Measurements from ENCODE around the gene MORN4. TPM values are rescaled to one million over a fixed set of nuclear protein-coding genes. Genes with fewer than 3 reads are reported as not detected.
"Not testable (repeated sequence)": the region's sequence is repeated elsewhere in the genome, so short reads cannot be mapped to it uniquely, and the experiment has no call there.

The MORN4 gene
- total RNA-seq, 6 experiments from 2014 or later, result 0.69 to 3.9 (median 1.6) TPM

DNA sequence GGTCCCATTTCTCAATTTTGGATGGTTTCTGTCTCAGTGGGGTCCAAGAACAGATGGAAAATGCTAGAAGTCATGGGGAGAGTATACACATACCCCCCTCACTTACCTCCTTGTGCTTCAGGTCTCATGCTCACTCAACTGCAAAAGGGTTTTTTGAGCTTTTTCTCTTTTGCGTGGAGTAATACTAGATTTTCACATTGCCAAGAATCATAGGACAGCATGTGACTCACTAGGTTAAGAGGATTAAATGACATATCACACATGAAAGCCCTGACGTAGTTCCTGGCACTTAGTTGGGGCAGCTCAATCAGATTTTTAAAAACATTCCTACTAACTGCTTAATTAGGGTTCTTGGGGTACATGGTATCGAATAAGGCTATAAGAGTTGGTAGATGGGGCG lies 11.6 kb upstream of the MORN4 start:
- intact Hi-C loops (cut with DNase I), result no loop called here
- Histone ChIP-seq H3K4me1 (peaks cover 0 to 11% (median 6%) of the 10 kb centered on the region in 4 donors), H3K36me3 (peaks cover 0 to 6% (median 0%) of the 10 kb centered on the region in 4 donors), H3K4me3 (no peak overlapping the region), H3K9me3 (no peaks in the 10 kb centered on the region), H3K27me3 (no peaks in the 10 kb centered on the region), H3K27ac (no peak overlapping the region)
- 87% methylated on average over 4 of the region's 4 CpGs for WGBS (ENCODE audit: insufficient coverage, low coverage, low lambda C conversion rate, missing lambda C conversion rate)
- TF ChIP-seq POLR2A (IDR thresholded peaks at IDR 0.05) (no peak), CTCF (IDR thresholded peaks at IDR 0.05) (no peak)
- ATAC-seq (no peak), DNase-seq (no peak)

- Histone ChIP-seq H3K9me3 (no peaks in the 10 kb centered on the region), H3K36me3 (peaks cover 0 to 6% (median 0%) of the 10 kb centered on the region in 4 donors), H3K4me1 (peaks cover 0 to 11% (median 6%) of the 10 kb centered on the region in 4 donors), H3K4me3 (no peak overlapping the region), H3K27me3 (no peaks in the 10 kb centered on the region), H3K27ac (no peak overlapping the region)
- DNase-seq (no peak), ATAC-seq (no peak)
- intact Hi-C loops (cut with DNase I), result no loop called here
- 100% methylated on average over 2 of the region's 4 CpGs for WGBS (ENCODE audit: insufficient coverage, low coverage, low lambda C conversion rate, missing lambda C conversion rate)
- no peak for TF ChIP-seq POLR2A (IDR thresholded peaks at IDR 0.05)
- TF ChIP-seq CTCF (IDR thresholded peaks at IDR 0.05), result no peak
These were observed 10.2 kb upstream of the MORN4 start for GRCh38 chr10:97643441-97643985.

GRCh38 chr10:97642471-97643159 lies 9.3 kb upstream of the MORN4 start:
- H3K27me3 ChIP-seq; H3K36me3 ChIP-seq; H3K9me3 ChIP-seq; intact Hi-C loops (cut with DNase I); DNase-seq; ATAC-seq: not testable (repeated sequence)
- 91% methylated on average over 11 of the region's 13 CpGs for WGBS (ENCODE audit: insufficient coverage, low coverage, low lambda C conversion rate, missing lambda C conversion rate)
- peaks cover 0 to 11% (median 6%) of the 10 kb centered on the region in 4 donors for H3K4me1 ChIP-seq
- H3K4me3 ChIP-seq, result peak overlapping the region in 1 of 3 donors; percentile 70
- peak overlapping the region in 1 of 3 donors; percentile 87 for H3K27ac ChIP-seq

GRCh38 chr10:97640868-97641811 lies 7.8 kb upstream of the MORN4 start:
- ATAC-seq, result peak in 3 of 4 donors; percentile 2 to 22 (median 20)
- intact Hi-C loops (cut with DNase I), result no loop called here
- peaks cover 0 to 6% (median 0%) of the 10 kb centered on the region in 4 donors for H3K36me3 ChIP-seq
- H3K27me3 ChIP-seq, result no peaks in the 10 kb centered on the region
- H3K27ac ChIP-seq, result peak overlapping the region; percentile 61 to 87 (median 77)
- H3K4me1 ChIP-seq, result peaks cover 0 to 11% (median 6%) of the 10 kb centered on the region in 4 donors
- WGBS (ENCODE audit: insufficient coverage, low coverage, low lambda C conversion rate, missing lambda C conversion rate), result under 1% methylated on average over 40 of the region's 67 CpGs
- TF ChIP-seq CTCF (IDR thresholded peaks at IDR 0.05) (no peak), POLR2A (IDR thresholded peaks at IDR 0.05) (peak; percentile 22)
- peak overlapping the region; percentile 63 to 82 (median 70) for H3K4me3 ChIP-seq
- DNase-seq, result peak; percentile 46 to 63 (median 50)
- no peaks in the 10 kb centered on the region for H3K9me3 ChIP-seq
